Activated CD8-positive, alpha-beta memory T cell treated with anti-CD3 and anti-CD28 coated beads, Interleukin-2, amount 50 U/mL, for 1 hour (primary cell): ENCODE data around the gene SLC26A6.

Source experiments
- DNase-seq: peaks from one replicate; pipeline ENCODE4 v3.0.0-alpha.2; 2020; ENCODE audit errors: extremely low read depth

Gene SLC26A6

GRCh38 chr3:48635222-48636021 is at the start of gene SLC26A6:
Gene SLC26A6, minus strand, starts transcription at chr3:48635461. Its CDS starts 68 bp downstream, at chr3:48635393.
- peak; percentile 69 for DNase-seq

GRCh38 chr3:48684480-48685143 is 49.4 kb upstream of the SLC26A6 start:
- no peak for DNase-seq

- no peak for DNase-seq
Measured at GRCh38 chr3:48684054-48684349, 48.7 kb upstream of the SLC26A6 start.

- DNase-seq, result no peak
Measured at GRCh38 chr3:48682786-48683185, 47.5 kb upstream of the SLC26A6 start.

GRCh38 chr3:48681974-48682610 is 46.8 kb upstream of the SLC26A6 start:
- DNase-seq, result no peak

GRCh38 chr3:48681541-48681880 is 46.2 kb upstream of the SLC26A6 start:
- DNase-seq, result no peak

- DNase-seq, result no peak
Measured at GRCh38 chr3:48680811-48681540, 45.7 kb upstream of the SLC26A6 start.

GRCh38 chr3:48679411-48680391 is 44.4 kb upstream of the SLC26A6 start:
- DNase-seq, result no peak

GRCh38 chr3:48678566-48679380 is 43.5 kb upstream of the SLC26A6 start:
- no peak for DNase-seq

- DNase-seq, result no peak
Measured at GRCh38 chr3:48678056-48678455, 42.8 kb upstream of the SLC26A6 start.

GRCh38 chr3:48674505-48674904 is 39.2 kb upstream of the SLC26A6 start:
- DNase-seq, result no peak

- DNase-seq, result no peak
Measured at GRCh38 chr3:48672522-48672921, 37.3 kb upstream of the SLC26A6 start.

GRCh38 chr3:48664929-48665328 is 29.7 kb upstream of the SLC26A6 start:
- no peak for DNase-seq

- DNase-seq, result no peak
Measured at GRCh38 chr3:48664313-48664644, 29.0 kb upstream of the SLC26A6 start.

GRCh38 chr3:48663489-48664312 is 28.4 kb upstream of the SLC26A6 start:
- peak; percentile 45 for DNase-seq

- no peak for DNase-seq
Measured at GRCh38 chr3:48662753-48663488, 27.7 kb upstream of the SLC26A6 start, which contains the start of gene CELSR3. Gene CELSR3, minus strand, starts transcription at chr3:48662886. Its CDS starts 252 bp downstream, at chr3:48662634.

GRCh38 chr3:48662145-48662752 is 27.0 kb upstream of the SLC26A6 start:
- no peak for DNase-seq

- DNase-seq, result no peak
Measured at GRCh38 chr3:48661501-48662144, 26.4 kb upstream of the SLC26A6 start.
